Calu3 (cell line): ENCODE measurements around the gene SPOCK3. TPM values are rescaled to one million over a fixed set of nuclear protein-coding genes. Genes with fewer than 3 reads are reported as not detected.

Experiments
- BruUV-seq: library from RNA; stranded (reverse); fragments of 400-500 nt; replicated peaks from 2 replicates; lab custom pipeline; 2021; lab: Mats Ljungman, UMichigan
- CTCF ChIA-PET: fragments of 300-600 bp; sonication (Branson Sonifier 250); formaldehyde crosslinking; loops from one replicate; lab custom pipeline; 2022; ENCODE audit warnings: antibody characterized with exemption; lab: Charles Lee
- DNase-seq: peaks from one replicate; pipeline ENCODE4 v3.0.0; 2022
- H3K27ac Mint-ChIP-seq: one replicate; pipeline ENCODE4 v1.8.0; 2022; ENCODE audit warnings: mixed read lengths; ENCODE audit not compliant: unreplicated experiment
- H3K27me3 Mint-ChIP-seq: one replicate; pipeline ENCODE4 v1.8.0; 2022; ENCODE audit warnings: mixed read lengths; ENCODE audit not compliant: unreplicated experiment
- H3K36me3 Mint-ChIP-seq: one replicate; pipeline ENCODE4 v1.8.0; 2022; ENCODE audit warnings: mild to moderate bottlenecking, moderate library complexity, mixed read lengths; ENCODE audit not compliant: insufficient read depth, unreplicated experiment
- H3K4me1 Mint-ChIP-seq: one replicate; pipeline ENCODE4 v1.8.0; 2022; ENCODE audit warnings: mild to moderate bottlenecking, low read depth, mixed read lengths; ENCODE audit not compliant: unreplicated experiment
- H3K4me3 Mint-ChIP-seq: one replicate; pipeline ENCODE4 v1.8.0; 2022; ENCODE audit warnings: mild to moderate bottlenecking, low read depth, moderate library complexity, mixed read lengths; ENCODE audit not compliant: unreplicated experiment
- H3K9me3 Mint-ChIP-seq: one replicate; pipeline ENCODE4 v1.8.0; 2022; ENCODE audit warnings: low read depth, mixed read lengths; ENCODE audit not compliant: unreplicated experiment
- intact Hi-C: fragments of 100-400 bp; cut with micrococcal nuclease; formaldehyde crosslinking; loops from one replicate; pipeline ENCODE4 v1.10.0; 2022; ENCODE audit not compliant: unreplicated experiment
- total RNA-seq: library from RNA; stranded (reverse); gene quantifications from 2 replicates; pipeline ENCODE4 v1.2.3, GENCODE V29; 2022
- TF ChIP-seq, protein P1 (sequence below): fragments of 200-600 bp; IDR thresholded peaks from one replicate; pipeline ENCODE4 v1.8.0; 2022; ENCODE audit warnings: antibody characterized with exemption; ENCODE audit not compliant: unreplicated experiment

SPOCK3 gene
- total RNA-seq, 1 experiment from 2014 or later = 0.31 TPM

DNA sequence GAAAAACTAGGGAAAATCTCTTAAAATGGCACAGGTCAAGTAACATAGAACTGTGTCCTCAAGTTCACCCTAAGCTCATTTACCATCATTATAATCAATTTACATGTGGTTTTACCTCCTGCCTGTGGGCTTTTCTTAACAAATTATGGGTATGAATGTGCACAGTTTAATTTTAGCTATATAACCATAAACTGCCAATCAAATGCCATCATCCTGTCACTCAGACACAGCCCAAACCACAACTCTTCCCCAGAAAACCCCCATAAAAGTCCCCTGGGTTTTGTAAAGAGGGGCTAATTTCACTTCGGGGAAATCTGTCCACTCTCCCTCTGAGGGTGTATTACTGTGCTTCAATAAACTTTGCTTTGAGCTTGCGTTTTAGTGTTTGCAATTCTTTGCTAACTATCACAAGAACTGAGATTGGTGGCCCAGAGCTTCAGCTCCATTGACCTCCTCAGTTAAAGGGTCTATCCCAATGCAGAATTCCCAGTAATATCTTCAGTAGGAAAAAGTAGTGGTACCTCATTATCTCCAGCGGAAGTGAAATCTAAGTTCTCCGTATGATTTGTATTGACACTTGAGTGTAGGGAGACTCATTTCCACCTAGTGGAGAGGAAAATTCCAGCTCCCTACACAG, 394.6 kb downstream of the SPOCK3 start:
- Mint-ChIP-seq H3K27ac (no peak overlapping the region), H3K4me3 (no peak overlapping the region), H3K27me3 (no peaks in the 10 kb centered on the region), H3K36me3 (no peaks in the 10 kb centered on the region), H3K9me3 (no peaks in the 10 kb centered on the region), H3K4me1 (no peaks in the 10 kb centered on the region)
- no TSS peak for BruUV-seq
- intact Hi-C loops = no loop called here
- TF ChIP-seq, protein P1, sequence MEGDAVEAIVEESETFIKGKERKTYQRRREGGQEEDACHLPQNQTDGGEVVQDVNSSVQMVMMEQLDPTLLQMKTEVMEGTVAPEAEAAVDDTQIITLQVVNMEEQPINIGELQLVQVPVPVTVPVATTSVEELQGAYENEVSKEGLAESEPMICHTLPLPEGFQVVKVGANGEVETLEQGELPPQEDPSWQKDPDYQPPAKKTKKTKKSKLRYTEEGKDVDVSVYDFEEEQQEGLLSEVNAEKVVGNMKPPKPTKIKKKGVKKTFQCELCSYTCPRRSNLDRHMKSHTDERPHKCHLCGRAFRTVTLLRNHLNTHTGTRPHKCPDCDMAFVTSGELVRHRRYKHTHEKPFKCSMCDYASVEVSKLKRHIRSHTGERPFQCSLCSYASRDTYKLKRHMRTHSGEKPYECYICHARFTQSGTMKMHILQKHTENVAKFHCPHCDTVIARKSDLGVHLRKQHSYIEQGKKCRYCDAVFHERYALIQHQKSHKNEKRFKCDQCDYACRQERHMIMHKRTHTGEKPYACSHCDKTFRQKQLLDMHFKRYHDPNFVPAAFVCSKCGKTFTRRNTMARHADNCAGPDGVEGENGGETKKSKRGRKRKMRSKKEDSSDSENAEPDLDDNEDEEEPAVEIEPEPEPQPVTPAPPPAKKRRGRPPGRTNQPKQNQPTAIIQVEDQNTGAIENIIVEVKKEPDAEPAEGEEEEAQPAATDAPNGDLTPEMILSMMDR = no peak
- no peak for DNase-seq
- CTCF ChIA-PET = no interaction called here

DNA sequence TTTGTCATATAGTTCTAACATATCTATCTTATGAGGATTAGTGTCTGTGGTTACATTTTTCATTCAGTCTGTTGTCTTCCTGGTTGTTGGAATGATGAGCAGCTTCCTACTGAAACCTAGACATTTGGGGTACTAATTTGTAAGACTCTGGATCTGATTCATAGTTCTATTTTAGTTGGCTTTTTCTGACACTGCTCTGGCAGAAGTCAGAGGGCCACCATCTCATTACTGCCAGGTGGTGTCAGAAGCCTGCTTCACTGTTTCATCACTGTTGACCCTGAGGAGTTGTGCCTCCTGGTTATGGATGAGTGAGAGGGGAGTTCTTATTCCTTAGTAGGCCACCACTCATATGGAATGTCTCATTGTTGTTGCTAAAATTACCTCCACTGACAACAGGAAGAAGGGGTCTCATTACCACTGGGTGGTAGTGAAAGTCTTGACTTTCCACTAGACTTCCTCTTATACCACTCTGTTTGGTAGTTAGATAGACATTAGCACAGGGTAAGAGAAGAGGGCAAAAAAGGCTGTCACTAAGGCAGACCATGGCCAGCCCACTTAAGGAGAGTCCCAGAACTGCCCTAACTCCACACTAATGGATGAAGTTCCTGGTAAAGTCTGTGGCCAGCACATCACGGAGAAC, 395.2 kb downstream of the SPOCK3 start:
- no peak overlapping the region for H3K4me3 Mint-ChIP-seq
- intact Hi-C loops = no loop called here
- CTCF ChIA-PET = no interaction called here
- H3K27me3 Mint-ChIP-seq = no peaks in the 10 kb centered on the region
- no TSS peak for BruUV-seq
- no peaks in the 10 kb centered on the region for H3K36me3 Mint-ChIP-seq
- no peaks in the 10 kb centered on the region for H3K4me1 Mint-ChIP-seq
- no peak for DNase-seq
- H3K27ac Mint-ChIP-seq = no peak overlapping the region
- H3K9me3 Mint-ChIP-seq = no peaks in the 10 kb centered on the region
- TF ChIP-seq, protein P1 = no peak

DNA sequence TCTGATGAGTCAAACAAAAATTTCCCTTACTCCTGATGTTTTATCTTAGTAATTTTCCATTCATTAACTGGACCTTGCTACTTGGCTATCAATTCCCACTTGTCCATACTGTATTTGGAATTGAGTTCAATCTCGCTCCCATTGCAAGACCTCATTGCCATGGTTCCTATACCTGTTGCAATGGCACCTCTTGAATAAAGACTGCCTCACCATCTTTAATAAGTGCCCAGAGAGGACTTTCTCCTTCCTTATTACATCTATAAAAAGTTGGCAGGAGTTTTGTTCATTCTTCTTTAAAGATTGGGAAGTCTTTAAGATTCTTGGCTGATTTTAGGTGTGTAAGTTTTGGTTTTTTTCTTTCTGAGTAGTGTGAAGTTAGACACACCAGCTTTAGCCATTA, 397.4 kb downstream of the SPOCK3 start:
- TF ChIP-seq, protein P1 = no peak
- CTCF ChIA-PET = no interaction called here
- intact Hi-C loops = no loop called here
- Mint-ChIP-seq H3K4me3 (no peak overlapping the region), H3K9me3 (no peaks in the 10 kb centered on the region), H3K36me3 (no peaks in the 10 kb centered on the region), H3K27ac (no peak overlapping the region), H3K4me1 (no peaks in the 10 kb centered on the region), H3K27me3 (no peaks in the 10 kb centered on the region)
- no TSS peak for BruUV-seq
- no peak for DNase-seq

DNA sequence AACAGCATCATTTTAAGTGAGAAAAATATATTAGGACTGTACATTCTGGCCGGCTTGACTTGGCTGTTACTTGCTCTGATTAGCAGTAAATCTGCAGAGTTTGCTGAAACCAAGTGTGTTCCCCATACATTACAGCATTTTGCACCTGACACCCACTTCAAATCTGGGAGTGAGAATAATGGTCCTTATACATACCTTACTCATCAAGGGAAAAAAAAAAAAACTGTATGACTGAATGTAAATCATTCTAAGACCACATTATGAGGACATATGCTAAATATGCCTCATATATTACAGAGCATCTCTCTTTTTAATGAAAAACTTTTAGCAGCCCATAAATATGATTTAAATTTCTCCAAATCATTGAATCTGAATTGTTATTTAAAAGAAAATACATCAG, 406.7 kb downstream of the SPOCK3 start:
- H3K4me1 Mint-ChIP-seq = no peaks in the 10 kb centered on the region
- no peak overlapping the region for H3K27ac Mint-ChIP-seq
- intact Hi-C loops = no loop called here
- DNase-seq = no peak
- TF ChIP-seq, protein P1 = no peak
- peaks cover 2% of the 10 kb centered on the region for H3K9me3 Mint-ChIP-seq
- H3K36me3 Mint-ChIP-seq = no peaks in the 10 kb centered on the region
- CTCF ChIA-PET = no interaction called here
- H3K4me3 Mint-ChIP-seq = no peak overlapping the region
- H3K27me3 Mint-ChIP-seq = no peaks in the 10 kb centered on the region
- no TSS peak for BruUV-seq
